B cell (primary cell): ENCODE results near the gene SYCE3. TPM values are rescaled to one million over a fixed set of nuclear protein-coding genes. Genes with fewer than 3 reads are reported as not detected.

Source experiments
- ATAC-seq: fragments of 200-7000 bp; cut with Tn5 transposase; one replicate; pipeline ENCODE4 v1.10.0; 2021; ENCODE audit warnings: low read depth, mild to moderate bottlenecking, moderate number of reproducible peaks, moderate library complexity
- CTCF ChIA-PET: fragments of 350-600 bp; sonication (Branson Sonifier 250); formaldehyde crosslinking; loops from one replicate; lab custom pipeline; 2021; ENCODE audit warnings: antibody characterized with exemption, inconsistent platforms; lab: Charles Lee
- POLR2A ChIA-PET: fragments of 350-600 bp; sonication (Branson Sonifier 250); formaldehyde crosslinking; loops from one replicate; lab custom pipeline; 2021; ENCODE audit warnings: antibody characterized with exemption; lab: Charles Lee
- DNase-seq: peaks from one replicate; pipeline ENCODE4 v3.0.0; 2013
- H2AFZ ChIP-seq: 2 replicates; pipeline ENCODE4 v1.6.1; 2012; ENCODE audit warnings: mild to moderate bottlenecking, low read depth, low read length; ENCODE audit not compliant: insufficient read depth, poor library complexity, severe bottlenecking
- H3K27ac ChIP-seq, 2 donors: 1 replicate in 1 of 2; 2 replicates in 1 of 2; pipeline ENCODE4 v1.5.1; 2012 to 2013; ENCODE audit warnings: low read length in 2 of 2, mild to moderate bottlenecking in 2 of 2, moderate library complexity in 1 of 2
- H3K27me3 ChIP-seq, 4 experiments: fragments of 200-600 bp in 1 of 4; sonication (generic) in 1 of 4; replicated peaks in 1 of 4; 1 replicate in 2 of 4; 2 replicates in 2 of 4; pipeline versions ENCODE4 v1.6.1 to v1.7.0; 2013 to 2016; ENCODE audit warnings: low read length in 3 of 4, mild to moderate bottlenecking in 2 of 4, mixed read lengths in 1 of 4, moderate library complexity in 1 of 4; ENCODE audit not compliant: insufficient read depth in 4 of 4, control insufficient read depth in 3 of 4; ENCODE audit errors: control extremely low read depth in 1 of 4
- H3K36me3 ChIP-seq, 2 experiments: replicated peaks in 1 of 2; 1 replicate in 1 of 2; 2 replicates in 1 of 2; pipeline versions ENCODE4 v1.6.1 to v1.7.1; 2013; ENCODE audit warnings: low read length in 1 of 2; ENCODE audit not compliant: insufficient read depth in 2 of 2, control insufficient read depth in 1 of 2; ENCODE audit errors: control extremely low read depth in 1 of 2, extremely low read depth in 1 of 2
- H3K4me1 ChIP-seq, 2 donors: fragments of 200-600 bp in 1 of 2; sonication (generic) in 1 of 2; 1 replicate in 1 of 2; 2 replicates in 1 of 2; pipeline versions ENCODE4 v1.5.1 to v1.6.1; 2013 to 2017; ENCODE audit warnings: low read length in 2 of 2; ENCODE audit not compliant: control insufficient read depth in 2 of 2, insufficient read depth in 2 of 2
- H3K4me2 ChIP-seq: replicated peaks from 2 replicates; pipeline ENCODE3; 2012; ENCODE audit warnings: mild to moderate bottlenecking, low read depth, low read length; ENCODE audit not compliant: poor library complexity, severe bottlenecking
- H3K4me3 ChIP-seq, 5 experiments: fragments of 200-600 bp in 1 of 5; sonication (generic) in 1 of 5; 1 replicate in 3 of 5; 2 replicates in 2 of 5; pipeline versions ENCODE4 v1.5.1 to v1.7.0; 2011 to 2016; ENCODE audit warnings: low read length in 4 of 5, mild to moderate bottlenecking in 4 of 5, low read depth in 2 of 5, control low read depth in 1 of 5, moderate library complexity in 1 of 5; ENCODE audit not compliant: insufficient read depth in 1 of 5; ENCODE audit errors: control extremely low read depth in 1 of 5, extremely low read depth in 1 of 5
- H3K79me2 ChIP-seq: fragments of 200-600 bp; sonication (generic); one replicate; pipeline ENCODE4 v1.6.0; 2016; ENCODE audit warnings: low read length; ENCODE audit not compliant: control insufficient read depth, insufficient read depth
- H3K9ac ChIP-seq: fragments of 200-600 bp; sonication (generic); 2 replicates; pipeline ENCODE4 v1.6.1; 2017; ENCODE audit warnings: mild to moderate bottlenecking, low read length, moderate library complexity
- H3K9me3 ChIP-seq, 3 donors: one replicate each; pipeline versions ENCODE4 v1.6.1 to v1.7.1; 2013; ENCODE audit warnings: low read length in 2 of 3; ENCODE audit not compliant: control insufficient read depth in 2 of 3, insufficient read depth in 1 of 3; ENCODE audit errors: control extremely low read depth in 1 of 3
- H4K20me1 ChIP-seq: 2 replicates; pipeline ENCODE4 v1.6.0; 2012; ENCODE audit warnings: mild to moderate bottlenecking, low read length; ENCODE audit not compliant: insufficient read depth, control insufficient read depth, poor library complexity, severe bottlenecking
- H3K27ac Mint-ChIP-seq: one replicate; pipeline ENCODE4 v1.8.0; 2021; ENCODE audit warnings: mixed read lengths
- H3K27me3 Mint-ChIP-seq: one replicate; pipeline ENCODE4 v1.8.0; 2021; ENCODE audit warnings: mixed read lengths
- H3K4me1 Mint-ChIP-seq: one replicate; pipeline ENCODE4 v1.8.0; 2021; ENCODE audit warnings: mixed read lengths
- H3K4me3 Mint-ChIP-seq: one replicate; pipeline ENCODE4 v1.8.0; 2021; ENCODE audit warnings: mixed read lengths
- H3K9me3 Mint-ChIP-seq: one replicate; pipeline ENCODE4 v1.8.0; 2022; ENCODE audit warnings: mixed read lengths; ENCODE audit not compliant: insufficient read depth
- CTCF ChIP-seq: fragments of 200-600 bp; IDR thresholded peaks from one replicate; pipeline ENCODE4 v1.8.0; 2022; ENCODE audit warnings: antibody characterized with exemption, mild to moderate bottlenecking
- EZH2 ChIP-seq: IDR thresholded peaks from 2 replicates; pipeline ENCODE4 v1.6.1; 2012; ENCODE audit warnings: borderline replicate concordance, low read depth, mild to moderate bottlenecking, moderate library complexity, low read length; ENCODE audit not compliant: insufficient read depth, poor library complexity, severe bottlenecking
- WGBS: methylation state at CpG from one replicate; pipeline ENCODE4 v1.1.5; 2013; ENCODE audit warnings: missing lambda C conversion rate; ENCODE audit not compliant: insufficient coverage; 5-methylcytosine and 5-hydroxymethylcytosine counted together
- intact Hi-C: fragments of 100-400 bp; cut with micrococcal nuclease; formaldehyde crosslinking; loops from one replicate; pipeline ENCODE4 v1.10.0; 2022
- polyA plus RNA-seq: library from polyadenylated mRNA; depleted of rRNA; stranded (reverse); fragments of >200 nt; gene quantifications from 2 replicates; pipeline ENCODE4 v1.2.3, GENCODE V29; 2012
- total RNA-seq, 2 donors: library from RNA; stranded (reverse); fragments of 120-200 nt in 1 of 2; gene quantifications; 1 replicate in 1 of 2; 2 replicates in 1 of 2; pipeline versions ENCODE4 v1.2.3 to v1.2.4, GENCODE V29; 2013 to 2022

Gene SYCE3
- total and polyA plus RNA-seq, 2 donors (not counting 1 experiment from before 2014, with no cell fraction given): not detected

- peak overlapping the region; percentile 89 for H3K4me3 Mint-ChIP-seq
- peaks cover 0 to 11% of the 10 kb centered on the region in 2 experiments for H3K36me3 ChIP-seq
- ChIA-PET POLR2A (interaction anchor here (0.6 to 0.7 kb wide), 2 partner anchors 39 to 57 kb away, joined by 3 read pairs; partner anchors contain the start of gene KLHDC7B), CTCF (interaction anchor here (1.0 kb wide), 1 partner anchor 37 kb away, joined by 3 read pairs; no protein-coding TSS in a partner anchor)
- peaks cover 12% of the 10 kb centered on the region for H3K79me2 ChIP-seq
- no peak overlapping the region for H2AFZ ChIP-seq
- H3K27me3 Mint-ChIP-seq: no peaks in the 10 kb centered on the region
- H3K9ac ChIP-seq: no peak overlapping the region
- TF ChIP-seq EZH2: no peak
- TF ChIP-seq CTCF: no peak
- peaks cover 20% of the 10 kb centered on the region for H4K20me1 ChIP-seq
- ATAC-seq: no peak
- H3K4me1 ChIP-seq: peaks cover 14 to 18% of the 10 kb centered on the region in 2 donors
- no peaks in the 10 kb centered on the region for H3K27me3 ChIP-seq
- 97% methylated on average over 17 of the region's 23 CpGs for WGBS
- no peaks in the 10 kb centered on the region for H3K9me3 Mint-ChIP-seq
- intact Hi-C loops: loop anchor here (5.0 kb wide), 1 partner anchor 332 kb away; the partner anchor contains the start of gene HDAC10
- no peak overlapping the region for H3K27ac ChIP-seq
- H3K4me1 Mint-ChIP-seq: peaks cover 24% of the 10 kb centered on the region
- no peak overlapping the region for H3K4me2 ChIP-seq
- no peak overlapping the region for H3K4me3 ChIP-seq
- H3K9me3 ChIP-seq: no peaks in the 10 kb centered on the region
- DNase-seq: no peak
- H3K27ac Mint-ChIP-seq: no peak overlapping the region
Measured at GRCh38 chr22:50584106-50585096, 21.7 kb upstream of the SYCE3 start.
